ENCODE measurements around the gene LRRC23. TPM values are rescaled to one million over a fixed set of nuclear protein-coding genes. Genes with fewer than 3 reads are reported as not detected.
A peak's percentile ranks its signal among the peaks of the same experiment; 100 is the strongest.
"Not testable (repeated sequence)": the region's sequence is repeated elsewhere in the genome, so short reads cannot be mapped to it uniquely, and the experiment has no call there.

LRRC23 gene
- total RNA-seq, 6 experiments from 2014 or later = 0.93 to 4.3 (median 2.6) TPM

GRCh38 chr12:6869049-6870021, 35.3 kb upstream of the LRRC23 start:
- TF ChIP-seq, protein P1, sequence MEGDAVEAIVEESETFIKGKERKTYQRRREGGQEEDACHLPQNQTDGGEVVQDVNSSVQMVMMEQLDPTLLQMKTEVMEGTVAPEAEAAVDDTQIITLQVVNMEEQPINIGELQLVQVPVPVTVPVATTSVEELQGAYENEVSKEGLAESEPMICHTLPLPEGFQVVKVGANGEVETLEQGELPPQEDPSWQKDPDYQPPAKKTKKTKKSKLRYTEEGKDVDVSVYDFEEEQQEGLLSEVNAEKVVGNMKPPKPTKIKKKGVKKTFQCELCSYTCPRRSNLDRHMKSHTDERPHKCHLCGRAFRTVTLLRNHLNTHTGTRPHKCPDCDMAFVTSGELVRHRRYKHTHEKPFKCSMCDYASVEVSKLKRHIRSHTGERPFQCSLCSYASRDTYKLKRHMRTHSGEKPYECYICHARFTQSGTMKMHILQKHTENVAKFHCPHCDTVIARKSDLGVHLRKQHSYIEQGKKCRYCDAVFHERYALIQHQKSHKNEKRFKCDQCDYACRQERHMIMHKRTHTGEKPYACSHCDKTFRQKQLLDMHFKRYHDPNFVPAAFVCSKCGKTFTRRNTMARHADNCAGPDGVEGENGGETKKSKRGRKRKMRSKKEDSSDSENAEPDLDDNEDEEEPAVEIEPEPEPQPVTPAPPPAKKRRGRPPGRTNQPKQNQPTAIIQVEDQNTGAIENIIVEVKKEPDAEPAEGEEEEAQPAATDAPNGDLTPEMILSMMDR (IDR thresholded peaks at IDR 0.05) = peak; percentile 85 to 96 (median 94)
- TF ChIP-seq POLR2A (IDR thresholded peaks at IDR 0.05) = no peak
- intact Hi-C loops (cut with DNase I) = no loop called here
- Histone ChIP-seq H3K27me3 (no peaks in the 10 kb centered on the region), H3K4me3 (peak overlapping the region in 2 of 3 donors; percentile 93 to 96), H3K9me3 (no peaks in the 10 kb centered on the region), H3K27ac (peak overlapping the region in 1 of 3 donors; percentile 93), H3K36me3 (peaks cover 0 to 22% (median 12%) of the 10 kb centered on the region in 4 donors), H3K4me1 (peaks cover 0 to 38% (median 12%) of the 10 kb centered on the region in 4 donors)
- 14% methylated on average over 9 of the region's 12 CpGs for WGBS (ENCODE audit: insufficient coverage, low coverage, low lambda C conversion rate, missing lambda C conversion rate)
- ATAC-seq (peak in 3 of 4 donors; percentile 9 to 17 (median 10)), DNase-seq (peak; percentile 71 to 81 (median 77))

DNA sequence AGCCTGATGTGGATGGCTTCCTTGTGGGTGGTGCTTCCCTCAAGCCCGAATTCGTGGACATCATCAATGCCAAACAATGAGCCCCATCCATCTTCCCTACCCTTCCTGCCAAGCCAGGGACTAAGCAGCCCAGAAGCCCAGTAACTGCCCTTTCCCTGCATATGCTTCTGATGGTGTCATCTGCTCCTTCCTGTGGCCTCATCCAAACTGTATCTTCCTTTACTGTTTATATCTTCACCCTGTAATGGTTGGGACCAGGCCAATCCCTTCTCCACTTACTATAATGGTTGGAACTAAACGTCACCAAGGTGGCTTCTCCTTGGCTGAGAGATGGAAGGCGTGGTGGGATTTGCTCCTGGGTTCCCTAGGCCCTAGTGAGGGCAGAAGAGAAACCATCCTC, 34.3 kb upstream of the LRRC23 start:
- peak in 1 of 3 donors; percentile 11 for DNase-seq
- H3K4me3 ChIP-seq; intact Hi-C loops (cut with DNase I); H3K9me3 ChIP-seq; H3K27ac ChIP-seq; H3K27me3 ChIP-seq; ATAC-seq: not testable (repeated sequence)
- WGBS (ENCODE audit: insufficient coverage, low coverage, low lambda C conversion rate, missing lambda C conversion rate) = 0% methylated on average over 1 of the region's 4 CpGs
- Histone ChIP-seq H3K4me1 (peaks cover 0 to 38% (median 12%) of the 10 kb centered on the region in 4 donors), H3K36me3 (peaks cover 0 to 22% (median 12%) of the 10 kb centered on the region in 4 donors)

DNA sequence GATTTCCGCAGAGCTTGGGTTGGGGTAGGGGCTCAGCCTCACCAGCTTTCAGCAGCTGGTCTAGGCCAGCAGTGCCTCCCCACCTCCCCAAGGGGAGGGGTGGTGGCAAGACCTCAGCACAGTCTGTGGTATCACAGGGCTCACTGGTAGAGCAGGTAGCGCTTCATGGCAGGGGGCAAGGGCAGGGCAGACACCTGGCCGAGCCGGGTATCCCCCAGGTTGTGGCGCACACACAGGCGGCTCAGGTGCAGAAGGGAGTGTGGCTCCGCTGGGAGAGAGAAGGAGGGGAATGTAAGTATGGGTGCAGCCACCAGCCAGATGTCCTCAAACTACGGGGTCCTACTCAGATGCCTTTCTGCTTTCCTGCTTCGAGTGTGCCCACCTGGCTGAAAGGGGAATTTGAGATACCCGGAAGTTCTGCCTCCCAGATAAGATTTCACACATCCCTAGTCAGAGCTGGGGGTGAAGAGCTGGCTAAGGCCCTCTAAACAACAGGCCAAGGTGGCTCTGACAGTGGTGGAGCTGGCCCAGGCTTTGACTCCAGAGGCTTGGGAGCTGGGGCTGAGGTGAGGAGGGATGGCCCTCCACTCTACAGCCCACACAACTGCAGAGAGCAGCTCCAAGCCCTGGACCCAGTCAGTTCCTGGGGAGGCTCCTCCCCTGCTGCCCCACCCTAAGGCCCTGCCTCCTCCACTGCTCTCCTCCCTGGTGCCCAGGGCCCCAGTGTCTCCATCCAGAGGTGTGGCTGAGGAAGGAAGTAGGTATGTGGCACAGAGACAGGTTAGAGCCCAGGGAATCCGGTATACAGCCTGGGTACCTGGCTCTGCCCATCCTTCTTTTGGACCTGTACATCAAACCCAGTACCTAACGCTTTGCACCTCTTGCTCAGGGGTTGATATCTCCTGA, 33.3 kb upstream of the LRRC23 start:
- Histone ChIP-seq H3K27me3 (no peaks in the 10 kb centered on the region), H3K9me3 (no peaks in the 10 kb centered on the region), H3K27ac (peak overlapping the region in 1 of 3 donors; percentile 59), H3K4me1 (peaks cover 0 to 38% (median 12%) of the 10 kb centered on the region in 4 donors), H3K4me3 (peak overlapping the region in 1 of 3 donors; percentile 70), H3K36me3 (peaks cover 0 to 22% (median 12%) of the 10 kb centered on the region in 4 donors)
- TF ChIP-seq, protein P1 (IDR thresholded peaks at IDR 0.05) = no peak
- intact Hi-C loops (cut with DNase I) = no loop called here
- WGBS (ENCODE audit: insufficient coverage, low coverage, low lambda C conversion rate, missing lambda C conversion rate) = 61% methylated on average over 6 of the region's 12 CpGs
- DNase-seq (peak in 2 of 3 donors; percentile 54 to 55), ATAC-seq (peak in 1 of 4 donors; percentile 2)

GRCh38 chr12:6872073-6873048, 32.3 kb upstream of the LRRC23 start:
- intact Hi-C loops (cut with DNase I) = no loop called here
- Histone ChIP-seq H3K27ac (peak overlapping the region; percentile 19 to 77 (median 59)), H3K36me3 (peaks cover 0 to 22% (median 12%) of the 10 kb centered on the region in 4 donors), H3K9me3 (no peaks in the 10 kb centered on the region), H3K4me1 (peaks cover 0 to 32% (median 9%) of the 10 kb centered on the region in 4 donors), H3K4me3 (peak overlapping the region; percentile 70 to 89 (median 75)), H3K27me3 (no peaks in the 10 kb centered on the region)
- peak; percentile 67 to 71 (median 68) for ATAC-seq
- TF ChIP-seq, protein P1 (IDR thresholded peaks at IDR 0.05) = peak; percentile 85 to 99 (median 98)
- TF ChIP-seq POLR2A (IDR thresholded peaks at IDR 0.05) = no peak
- DNase-seq = peak; percentile 86 to 89 (median 88)
- WGBS (ENCODE audit: insufficient coverage, low coverage, low lambda C conversion rate, missing lambda C conversion rate) = 1% methylated on average over 18 of the region's 40 CpGs

All from right lobe of liver (tissue), 6 donors.